Measurements from ENCODE around the gene CMTM2.
"Not testable (repeated sequence)": the region's sequence is repeated elsewhere in the genome, so short reads cannot be mapped to it uniquely, and the experiment has no call there.

Gene CMTM2

DNA sequence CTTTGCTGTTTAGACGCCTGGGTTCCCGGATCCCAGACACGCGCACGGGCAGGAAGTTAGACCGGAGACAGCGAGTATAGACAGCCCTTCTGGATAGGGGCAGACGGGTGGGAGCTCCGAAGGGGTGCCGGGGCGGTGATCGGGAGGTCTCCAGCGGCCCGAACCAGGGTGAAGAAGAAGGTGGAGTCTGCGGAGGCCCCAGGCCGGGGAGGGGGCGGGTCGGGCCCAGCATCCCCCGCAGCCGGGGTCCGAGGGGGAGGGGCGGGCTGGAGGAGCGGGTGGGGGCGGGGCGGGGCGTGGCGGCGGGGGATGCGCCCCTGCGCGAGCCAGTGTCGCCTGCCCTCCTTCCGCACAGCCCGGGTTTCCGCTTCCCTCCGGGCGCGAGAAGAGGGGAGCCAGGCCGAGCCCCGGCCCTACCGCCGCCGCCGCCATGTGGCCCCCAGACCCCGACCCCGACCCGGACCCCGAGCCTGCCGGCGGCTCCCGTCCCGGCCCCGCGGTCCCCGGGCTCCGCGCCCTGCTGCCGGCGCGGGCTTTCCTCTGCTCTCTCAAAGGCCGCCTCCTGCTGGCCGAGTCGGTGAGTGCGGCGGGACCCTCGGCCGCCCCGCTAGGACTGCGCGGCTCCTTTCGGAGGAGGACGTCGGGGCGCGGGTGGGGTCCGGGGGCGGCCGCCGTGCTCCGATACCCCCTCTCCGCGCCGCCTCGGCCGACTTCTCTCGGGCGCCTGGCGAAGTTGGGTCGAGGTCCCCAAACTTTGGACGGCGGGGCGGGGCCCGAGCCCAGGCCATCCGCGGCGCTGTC is 25.3 kb downstream of the CMTM2 start, which contains the start of gene CMTM3:
Gene CMTM3 (plus strand): TSS at position 329 of the 801 bp plus-strand sequence. CDS start 102 bp downstream, at position 431.
- TF ChIP-seq, protein P1, sequence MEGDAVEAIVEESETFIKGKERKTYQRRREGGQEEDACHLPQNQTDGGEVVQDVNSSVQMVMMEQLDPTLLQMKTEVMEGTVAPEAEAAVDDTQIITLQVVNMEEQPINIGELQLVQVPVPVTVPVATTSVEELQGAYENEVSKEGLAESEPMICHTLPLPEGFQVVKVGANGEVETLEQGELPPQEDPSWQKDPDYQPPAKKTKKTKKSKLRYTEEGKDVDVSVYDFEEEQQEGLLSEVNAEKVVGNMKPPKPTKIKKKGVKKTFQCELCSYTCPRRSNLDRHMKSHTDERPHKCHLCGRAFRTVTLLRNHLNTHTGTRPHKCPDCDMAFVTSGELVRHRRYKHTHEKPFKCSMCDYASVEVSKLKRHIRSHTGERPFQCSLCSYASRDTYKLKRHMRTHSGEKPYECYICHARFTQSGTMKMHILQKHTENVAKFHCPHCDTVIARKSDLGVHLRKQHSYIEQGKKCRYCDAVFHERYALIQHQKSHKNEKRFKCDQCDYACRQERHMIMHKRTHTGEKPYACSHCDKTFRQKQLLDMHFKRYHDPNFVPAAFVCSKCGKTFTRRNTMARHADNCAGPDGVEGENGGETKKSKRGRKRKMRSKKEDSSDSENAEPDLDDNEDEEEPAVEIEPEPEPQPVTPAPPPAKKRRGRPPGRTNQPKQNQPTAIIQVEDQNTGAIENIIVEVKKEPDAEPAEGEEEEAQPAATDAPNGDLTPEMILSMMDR (IDR thresholded peaks at IDR 0.05; ENCODE audit: extremely low read depth, missing control alignments) = peak; percentile 76
- peak; percentile 88 for DNase-seq (ENCODE audit: low spot score)

DNA sequence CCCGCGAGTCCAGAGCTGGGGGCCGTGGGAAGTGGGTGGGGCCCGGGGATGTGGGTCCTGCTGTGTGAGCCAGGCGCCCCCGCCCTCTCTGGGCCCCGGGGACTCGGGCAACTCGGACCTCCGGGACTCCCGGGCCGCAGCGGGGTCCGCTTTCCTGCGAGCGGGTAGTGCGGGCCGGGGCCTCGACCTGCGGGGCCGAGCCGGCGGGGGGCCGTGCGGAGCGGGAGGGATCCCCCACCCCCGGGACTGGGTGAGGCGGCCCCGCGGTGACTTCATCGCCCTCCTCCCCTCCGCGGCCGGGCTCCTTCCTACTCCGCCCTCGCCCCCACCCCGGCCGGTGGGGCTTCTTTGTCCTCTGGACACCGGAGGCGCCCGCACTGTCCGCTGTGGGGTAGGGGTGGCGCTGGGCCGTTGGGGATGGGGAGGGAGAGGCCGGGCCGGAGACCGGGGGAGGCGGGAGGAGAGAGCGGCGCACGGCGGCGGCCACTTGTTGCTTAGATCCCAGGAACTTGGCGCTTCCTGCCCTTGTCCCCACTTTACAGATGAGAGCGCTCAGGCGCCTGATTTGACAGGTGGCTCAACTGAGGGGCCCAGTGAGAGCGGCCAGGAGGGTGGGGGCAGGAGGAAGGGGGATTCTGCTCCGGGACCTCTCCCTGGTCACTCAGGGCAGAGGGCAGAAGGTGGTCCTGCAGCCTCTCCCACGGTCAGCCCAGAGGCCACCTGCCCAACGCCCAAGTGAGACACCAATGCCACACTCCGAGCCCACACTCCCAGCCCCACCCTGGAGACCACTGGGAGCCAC is 26.1 kb downstream of the CMTM2 start:
- DNase-seq (ENCODE audit: low spot score) = peak; percentile 75
- TF ChIP-seq, protein P1 (IDR thresholded peaks at IDR 0.05; ENCODE audit: extremely low read depth, missing control alignments) = no peak

- TF ChIP-seq, protein P1 (IDR thresholded peaks at IDR 0.05; ENCODE audit: extremely low read depth, missing control alignments) = no peak
- DNase-seq (ENCODE audit: low spot score) = peak; percentile 72
Observed at GRCh38 chr16:66605979-66606751, 26.9 kb downstream of the CMTM2 start.

GRCh38 chr16:66608241-66609138 is 29.2 kb downstream of the CMTM2 start:
- DNase-seq (ENCODE audit: low spot score) = peak; percentile 88
- TF ChIP-seq, protein P1 (IDR thresholded peaks at IDR 0.05; ENCODE audit: extremely low read depth, missing control alignments) = peak; percentile 77

GRCh38 chr16:66609139-66609510 is 29.9 kb downstream of the CMTM2 start:
- TF ChIP-seq, protein P1 (IDR thresholded peaks at IDR 0.05; ENCODE audit: extremely low read depth, missing control alignments) = no peak
- DNase-seq (ENCODE audit: low spot score) = no peak

- DNase-seq (ENCODE audit: low spot score) = no peak
- TF ChIP-seq, protein P1 (IDR thresholded peaks at IDR 0.05; ENCODE audit: extremely low read depth, missing control alignments) = no peak
Observed at GRCh38 chr16:66610111-66610820, 31.0 kb downstream of the CMTM2 start.

DNA sequence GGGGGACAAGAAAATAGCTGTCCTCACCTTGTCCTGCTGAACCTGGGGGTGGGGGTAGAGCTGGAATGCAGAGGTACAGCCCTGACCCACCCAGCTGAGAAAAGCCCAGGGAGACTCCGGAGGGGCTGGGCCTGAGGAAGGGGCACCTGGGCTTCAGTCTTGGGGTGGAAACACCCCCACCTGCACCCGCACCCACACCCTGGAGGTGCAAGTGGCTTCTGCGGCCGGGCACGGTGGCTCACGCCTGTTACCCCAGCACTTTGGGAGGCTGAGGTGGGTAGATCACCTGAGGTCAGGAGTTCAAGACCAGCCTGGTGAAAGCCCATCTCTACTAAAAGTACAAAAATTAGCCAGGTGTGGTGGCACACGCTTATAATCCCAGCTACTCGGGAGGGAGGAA is 32.6 kb downstream of the CMTM2 start:
- not testable (repeated sequence) for DNase-seq (ENCODE audit: low spot score)

All from GM20000 (cell line).